Thoracic aorta (tissue), 2 donors: Measurements from ENCODE around the gene PDE1C. TPM values are rescaled to one million over a fixed set of nuclear protein-coding genes. Genes with fewer than 3 reads are reported as not detected.

ENCODE experiments used
- ATAC-seq: fragments of 150-250 bp; one replicate; pipeline ENCODE4 v1.8.0; 2017; ENCODE audit warnings: low read depth; ENCODE audit not compliant: insufficient number of reproducible peaks, low FRiP score
- DNase-seq: peaks from one replicate; pipeline ENCODE4 v3.0.0-alpha.2; 2020; ENCODE audit warnings: low spot score
- H3K27ac ChIP-seq, 2 donors: fragments of 200-600 bp; sonication (generic); 1 replicate in 1 of 2; 2 replicates in 1 of 2; pipeline ENCODE4 v1.5.1; 2016; ENCODE audit warnings: mild to moderate bottlenecking in 2 of 2, moderate library complexity in 2 of 2
- H3K27me3 ChIP-seq: fragments of 200-600 bp; sonication (generic); replicated peaks from 2 replicates; pipeline ENCODE4 v1.6.0; 2016; ENCODE audit warnings: mild to moderate bottlenecking; ENCODE audit not compliant: insufficient read depth
- H3K36me3 ChIP-seq: fragments of 200-600 bp; sonication (generic); one replicate; pipeline ENCODE4 v1.5.1; 2016
- H3K4me1 ChIP-seq, 2 donors: fragments of 200-600 bp; sonication (generic); 1 replicate in 1 of 2; 2 replicates in 1 of 2; pipeline versions ENCODE4 v1.5.1 to v1.6.0; 2016; ENCODE audit warnings: low read depth in 2 of 2, mild to moderate bottlenecking in 1 of 2; ENCODE audit not compliant: control insufficient read depth in 1 of 2
- H3K4me3 ChIP-seq: fragments of 200-600 bp; sonication (generic); 2 replicates; pipeline ENCODE4 v1.5.1; 2016; ENCODE audit warnings: mild to moderate bottlenecking
- H3K9me3 ChIP-seq: fragments of 200-600 bp; sonication (generic); 2 replicates; pipeline ENCODE4 v1.5.1; 2016
- total RNA-seq, 2 donors: library from RNA; depleted of rRNA; stranded (reverse); fragments of >200 nt; gene quantifications; one replicate each; pipeline versions ENCODE4 v1.1.0 to v1.2.3, GENCODE V29; 2016
- TF ChIP-seq, protein P1 (sequence below): fragments of 200-600 bp; sonication (generic); IDR thresholded peaks from one replicate; pipeline ENCODE4 v1.5.1; 2019; ENCODE audit warnings: antibody characterized with exemption

Gene PDE1C
- total RNA-seq, 2 donors from 2014 or later, result 4.6 to 12.1 TPM

DNA sequence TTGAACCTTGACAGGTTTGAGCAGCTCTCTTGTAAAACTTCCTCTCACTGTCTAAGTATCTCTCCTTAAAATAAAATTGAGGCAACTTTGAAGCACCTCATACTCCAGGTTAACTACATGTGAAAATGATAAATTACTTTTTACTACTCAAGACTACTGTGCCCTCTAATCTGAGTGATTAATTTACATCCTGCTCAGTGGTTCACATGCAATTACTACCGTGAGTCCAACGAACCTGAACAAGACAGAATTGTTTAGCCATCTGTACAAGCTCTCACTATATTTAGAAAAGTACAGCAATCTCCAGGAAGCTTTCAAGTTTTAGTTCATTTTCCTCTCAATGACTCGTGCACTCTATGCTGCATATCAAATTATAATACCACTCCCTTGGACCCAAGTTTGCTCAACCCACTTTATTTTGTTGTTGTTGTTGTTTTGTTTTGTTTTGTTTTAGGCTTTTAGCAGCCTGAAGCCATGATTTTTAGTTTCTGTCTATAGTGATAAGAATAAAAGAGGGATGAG is 21.2 kb downstream of the PDE1C start:
- Histone ChIP-seq H3K36me3 (no peaks in the 10 kb centered on the region), H3K4me1 (no peaks in the 10 kb centered on the region), H3K4me3 (no peak overlapping the region), H3K27ac (no peak overlapping the region), H3K27me3 (no peaks in the 10 kb centered on the region), H3K9me3 (no peaks in the 10 kb centered on the region)
- TF ChIP-seq, protein P1, sequence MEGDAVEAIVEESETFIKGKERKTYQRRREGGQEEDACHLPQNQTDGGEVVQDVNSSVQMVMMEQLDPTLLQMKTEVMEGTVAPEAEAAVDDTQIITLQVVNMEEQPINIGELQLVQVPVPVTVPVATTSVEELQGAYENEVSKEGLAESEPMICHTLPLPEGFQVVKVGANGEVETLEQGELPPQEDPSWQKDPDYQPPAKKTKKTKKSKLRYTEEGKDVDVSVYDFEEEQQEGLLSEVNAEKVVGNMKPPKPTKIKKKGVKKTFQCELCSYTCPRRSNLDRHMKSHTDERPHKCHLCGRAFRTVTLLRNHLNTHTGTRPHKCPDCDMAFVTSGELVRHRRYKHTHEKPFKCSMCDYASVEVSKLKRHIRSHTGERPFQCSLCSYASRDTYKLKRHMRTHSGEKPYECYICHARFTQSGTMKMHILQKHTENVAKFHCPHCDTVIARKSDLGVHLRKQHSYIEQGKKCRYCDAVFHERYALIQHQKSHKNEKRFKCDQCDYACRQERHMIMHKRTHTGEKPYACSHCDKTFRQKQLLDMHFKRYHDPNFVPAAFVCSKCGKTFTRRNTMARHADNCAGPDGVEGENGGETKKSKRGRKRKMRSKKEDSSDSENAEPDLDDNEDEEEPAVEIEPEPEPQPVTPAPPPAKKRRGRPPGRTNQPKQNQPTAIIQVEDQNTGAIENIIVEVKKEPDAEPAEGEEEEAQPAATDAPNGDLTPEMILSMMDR, result no peak
- DNase-seq (no peak), ATAC-seq (no peak)

DNA sequence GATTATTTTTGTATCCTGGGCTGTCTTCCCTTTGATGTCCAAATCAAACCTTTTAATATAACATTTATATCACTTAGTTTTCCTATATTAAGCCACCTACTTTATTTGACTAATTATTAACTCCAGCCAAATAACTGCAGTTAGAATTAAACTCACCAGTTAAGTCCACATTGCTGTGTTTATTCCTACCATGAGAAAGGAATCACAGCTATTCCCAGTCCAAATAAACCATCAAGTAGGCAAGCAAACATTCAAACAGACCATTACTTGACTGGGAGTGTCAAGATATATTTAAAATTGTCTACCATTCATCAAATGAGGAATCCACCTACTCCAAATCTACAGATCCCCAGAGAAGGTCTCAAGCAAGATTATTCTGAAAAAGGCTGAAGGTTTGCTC is 22.4 kb downstream of the PDE1C start:
- no peaks in the 10 kb centered on the region for H3K9me3 ChIP-seq
- no peak overlapping the region for H3K4me3 ChIP-seq
- ATAC-seq (no peak), DNase-seq (no peak)
- TF ChIP-seq, protein P1, result no peak
- no peaks in the 10 kb centered on the region for H3K36me3 ChIP-seq
- no peaks in the 10 kb centered on the region for H3K27me3 ChIP-seq
- H3K4me1 ChIP-seq, result no peaks in the 10 kb centered on the region
- H3K27ac ChIP-seq, result no peak overlapping the region

DNA sequence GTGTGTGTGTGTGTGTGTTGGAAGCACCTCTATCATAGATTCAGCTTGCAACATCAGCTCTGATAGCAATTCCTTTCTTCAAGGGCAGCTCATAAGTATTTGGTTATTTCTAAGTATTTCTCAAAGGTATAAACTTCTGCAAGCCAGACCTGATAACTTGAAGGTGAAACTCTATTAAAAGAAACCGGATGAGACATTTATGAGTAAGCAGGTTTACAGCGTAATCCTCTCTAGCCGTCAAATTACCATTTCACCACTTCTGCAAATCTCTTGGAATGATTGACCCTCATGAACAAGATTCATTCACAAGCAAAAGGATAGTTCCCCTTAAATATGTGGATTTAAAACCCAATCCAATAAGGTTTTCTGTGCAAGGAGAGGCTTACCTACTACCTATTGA is 23.1 kb downstream of the PDE1C start:
- ATAC-seq, result no peak
- no peaks in the 10 kb centered on the region for H3K27me3 ChIP-seq
- H3K4me1 ChIP-seq, result no peaks in the 10 kb centered on the region
- no peak overlapping the region for H3K4me3 ChIP-seq
- TF ChIP-seq, protein P1, result no peak
- no peaks in the 10 kb centered on the region for H3K36me3 ChIP-seq
- H3K27ac ChIP-seq, result no peak overlapping the region
- no peak for DNase-seq
- no peaks in the 10 kb centered on the region for H3K9me3 ChIP-seq

DNA sequence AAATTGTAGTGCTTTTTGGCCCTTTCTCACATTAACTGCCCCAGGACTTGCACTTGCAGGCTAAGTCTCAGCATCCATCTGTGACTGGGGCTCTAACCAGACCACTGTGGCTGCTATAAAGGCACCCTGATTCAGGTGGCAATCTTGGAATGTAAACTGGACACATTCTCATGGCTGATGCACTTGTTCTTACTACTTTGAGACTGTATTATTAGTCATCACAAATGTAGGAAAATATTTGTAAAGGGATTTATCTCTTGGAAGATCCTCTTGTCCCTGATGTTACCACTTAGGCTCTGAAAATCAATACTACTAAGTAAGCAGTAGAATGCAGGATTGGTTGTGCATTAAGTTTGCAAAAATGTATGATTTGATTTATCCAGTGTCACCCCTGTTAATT is 25.0 kb downstream of the PDE1C start:
- Histone ChIP-seq H3K27me3 (no peaks in the 10 kb centered on the region), H3K27ac (no peak overlapping the region), H3K4me1 (no peaks in the 10 kb centered on the region), H3K36me3 (no peaks in the 10 kb centered on the region), H3K4me3 (no peak overlapping the region), H3K9me3 (no peaks in the 10 kb centered on the region)
- no peak for DNase-seq
- TF ChIP-seq, protein P1, result no peak
- no peak for ATAC-seq

DNA sequence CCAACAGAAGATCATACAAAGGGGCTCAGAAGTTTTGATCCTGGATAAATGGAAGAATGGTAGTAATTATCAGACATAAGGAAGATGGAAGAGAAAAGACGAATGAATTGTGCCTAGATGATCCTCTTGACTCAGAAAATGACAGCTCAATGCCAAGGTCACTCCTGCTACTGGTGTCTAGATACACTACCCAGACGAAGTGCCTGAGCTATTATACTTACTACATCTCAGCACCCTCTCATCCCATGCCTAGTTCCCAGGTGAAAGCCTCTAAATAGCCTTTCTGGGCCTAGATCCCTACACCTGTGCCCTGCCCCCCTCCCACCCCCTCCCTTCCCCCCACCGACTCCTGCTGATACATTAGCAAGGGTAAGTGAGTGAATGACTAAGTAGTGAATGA is 25.5 kb downstream of the PDE1C start:
- TF ChIP-seq, protein P1, result no peak
- H3K36me3 ChIP-seq, result no peaks in the 10 kb centered on the region
- no peak overlapping the region for H3K27ac ChIP-seq
- H3K9me3 ChIP-seq, result no peaks in the 10 kb centered on the region
- no peak overlapping the region for H3K4me3 ChIP-seq
- H3K4me1 ChIP-seq, result no peaks in the 10 kb centered on the region
- DNase-seq, result no peak
- H3K27me3 ChIP-seq, result no peaks in the 10 kb centered on the region
- no peak for ATAC-seq
